Left colon (tissue), 2 donors: Measurements from ENCODE around the gene CTTN. TPM values are rescaled to one million over a fixed set of nuclear protein-coding genes. Genes with fewer than 3 reads are reported as not detected.
"Not testable (repeated sequence)": the region's sequence is repeated elsewhere in the genome, so short reads cannot be mapped to it uniquely, and the experiment has no call there.

Experiments used
- ATAC-seq: fragments of 200-7000 bp; cut with Tn5 transposase; one replicate; pipeline ENCODE4 v1.9.1; 2020; ENCODE audit warnings: mild to moderate bottlenecking, moderate library complexity
- DNase-seq, 2 donors: peaks; one replicate each; pipeline ENCODE4 v3.0.0-alpha.2; 2020
- intact Hi-C, 2 donors: fragments of 100-400 bp; cut with DNase I in 1 of 2; cut with micrococcal nuclease in 1 of 2; formaldehyde crosslinking; loops; one replicate each; pipeline versions ENCODE4 v1.11.2 to v1.14.0; 2022; cut with DNase I, micrococcal nuclease
- total RNA-seq, 2 donors: library from RNA; stranded (reverse); fragmentation: NEBNext Ultra II Directional; extraction: Animal tissue kit (Norgen Biotek cat#: 25700); gene quantifications; one replicate each; pipeline ENCODE4 v1.2.1, GENCODE V29; 2021
- donor health status: DM: no; HTN: no; CAD: no.
- donor health status: DM: yes; HTN: yes; CAD: no.

Gene CTTN
- total RNA-seq, 2 donors from 2014 or later = 279 to 312 TPM

GRCh38 chr11:70405679-70406395 is 7.5 kb downstream of the CTTN start:
- intact Hi-C loops = no loop called here
- DNase-seq (no peak), ATAC-seq (no peak)

DNA sequence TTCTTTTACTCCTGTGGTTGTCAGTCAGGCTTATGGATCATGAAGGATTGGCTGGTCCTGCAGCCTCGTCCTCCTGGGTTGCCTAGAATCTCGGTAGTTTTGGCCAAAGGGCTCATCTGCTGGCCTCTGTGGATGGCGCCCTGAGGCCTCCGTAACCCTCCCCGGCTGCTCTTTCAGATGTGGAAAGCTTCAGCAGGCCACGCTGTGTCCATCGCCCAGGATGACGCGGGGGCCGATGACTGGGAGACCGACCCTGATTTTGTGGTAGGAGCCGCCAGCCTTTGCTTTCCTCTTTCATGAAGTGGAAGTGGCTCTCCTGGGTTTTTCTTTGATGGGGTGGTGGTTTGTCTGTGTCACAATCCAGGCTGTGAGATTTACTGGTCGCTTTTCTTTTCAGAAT is 8.8 kb downstream of the CTTN start:
- ATAC-seq (no peak), DNase-seq (no peak)
- intact Hi-C loops = no loop called here

DNA sequence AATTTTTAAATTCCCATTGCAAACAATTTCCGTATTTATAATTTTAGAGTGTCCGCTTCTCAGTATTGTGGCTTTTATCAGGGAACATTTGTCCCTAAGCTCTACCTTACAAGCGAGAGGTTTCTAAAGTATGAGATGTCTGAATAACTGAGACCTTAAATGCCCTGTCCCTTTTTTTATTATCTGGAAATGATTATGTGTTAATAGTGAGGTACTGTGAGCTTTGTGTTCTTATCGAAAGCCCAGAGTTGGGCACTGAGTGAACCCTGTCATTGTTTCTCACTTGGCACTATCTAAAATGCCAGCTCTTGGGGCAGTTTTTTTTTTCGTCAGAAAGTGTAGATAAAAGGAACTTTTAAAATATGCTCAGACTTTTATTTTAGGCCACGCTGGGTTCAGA is 9.5 kb downstream of the CTTN start:
- ATAC-seq (no peak), DNase-seq (no peak)
- intact Hi-C loops = no loop called here

DNA sequence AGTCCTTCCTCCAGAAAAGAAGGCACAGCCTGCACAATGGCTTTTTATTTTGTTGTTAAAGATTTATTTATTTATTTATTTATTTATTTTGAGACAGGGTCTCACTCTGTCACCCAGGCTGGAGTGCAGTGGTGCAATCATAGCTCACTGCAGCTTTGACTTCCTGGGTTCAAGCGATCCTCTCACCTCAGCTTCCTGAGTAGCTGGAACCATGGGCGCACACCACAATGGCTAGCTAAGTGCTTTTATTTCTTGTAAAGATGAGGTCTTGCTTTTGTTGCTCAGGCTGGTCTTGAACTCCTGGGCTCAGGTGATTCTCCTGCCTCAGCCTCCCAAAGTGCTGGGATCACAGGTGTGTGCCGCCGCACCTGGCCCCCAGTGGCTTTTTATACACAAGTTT is 10.0 kb downstream of the CTTN start:
- intact Hi-C loops, DNase-seq, ATAC-seq: not testable (repeated sequence)

DNA sequence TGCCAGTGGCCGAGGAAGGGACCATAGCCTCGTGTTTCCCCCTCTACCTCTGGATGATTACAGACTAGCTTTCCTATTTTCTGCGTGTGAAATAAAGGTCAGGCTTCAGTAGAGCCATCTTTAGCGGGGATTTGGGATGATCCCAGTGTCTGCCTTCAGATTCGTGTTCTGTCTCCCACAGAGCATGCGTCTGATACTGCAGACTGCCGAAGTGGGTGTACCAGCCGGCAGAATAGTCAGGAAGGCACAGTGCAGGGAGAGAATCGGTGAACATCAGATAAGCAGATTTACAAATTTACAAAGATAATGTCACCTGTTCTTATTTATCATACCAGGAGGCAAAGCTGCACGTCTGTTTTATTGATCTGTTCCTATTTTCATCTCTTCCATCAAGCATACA is 11.1 kb downstream of the CTTN start:
- DNase-seq (no peak), ATAC-seq (no peak)
- intact Hi-C loops = no loop called here

GRCh38 chr11:70409871-70410270 is 11.5 kb downstream of the CTTN start:
- no peak for ATAC-seq
- intact Hi-C loops = no loop called here
- no peak for DNase-seq

GRCh38 chr11:70410276-70411205 is 12.2 kb downstream of the CTTN start:
- intact Hi-C loops = no loop called here
- DNase-seq (no peak), ATAC-seq (no peak)

DNA sequence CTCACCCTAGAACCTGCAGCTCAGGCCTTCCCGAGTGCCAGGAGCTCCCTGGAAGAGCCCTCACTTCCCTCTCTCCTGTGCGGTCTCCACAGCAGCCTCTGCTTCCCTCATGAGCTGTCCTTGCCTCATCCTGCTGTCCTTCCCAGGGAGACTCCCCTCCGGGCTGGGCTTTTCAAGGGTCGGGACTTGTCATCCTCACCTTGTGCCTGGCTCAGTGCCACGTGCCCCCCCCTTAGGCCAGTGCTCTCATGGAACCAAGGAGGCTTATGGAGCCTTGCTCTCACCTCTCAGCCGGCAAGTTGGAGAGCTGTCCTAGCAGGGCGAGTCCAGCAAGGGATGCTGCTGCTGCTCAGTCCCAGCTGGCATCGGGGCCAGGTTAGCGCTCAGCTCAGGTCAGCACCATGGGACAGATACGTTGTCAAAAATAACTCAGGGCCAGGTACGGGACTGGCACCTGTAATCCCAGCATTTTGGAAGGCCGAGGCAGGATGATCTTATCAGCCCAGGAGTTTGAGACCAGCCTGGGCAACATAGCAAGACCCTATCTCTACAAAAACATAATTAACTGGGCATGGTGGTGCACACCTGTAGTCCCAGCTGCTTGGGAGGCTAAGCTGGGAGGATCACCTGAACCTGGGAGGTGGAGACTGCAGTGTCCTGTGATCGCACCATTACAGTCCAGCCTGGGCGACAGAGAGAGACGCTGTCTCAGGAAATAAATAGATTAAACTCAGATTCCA is 13.6 kb downstream of the CTTN start:
- DNase-seq (no peak), ATAC-seq (no peak)
- intact Hi-C loops = no loop called here

DNA sequence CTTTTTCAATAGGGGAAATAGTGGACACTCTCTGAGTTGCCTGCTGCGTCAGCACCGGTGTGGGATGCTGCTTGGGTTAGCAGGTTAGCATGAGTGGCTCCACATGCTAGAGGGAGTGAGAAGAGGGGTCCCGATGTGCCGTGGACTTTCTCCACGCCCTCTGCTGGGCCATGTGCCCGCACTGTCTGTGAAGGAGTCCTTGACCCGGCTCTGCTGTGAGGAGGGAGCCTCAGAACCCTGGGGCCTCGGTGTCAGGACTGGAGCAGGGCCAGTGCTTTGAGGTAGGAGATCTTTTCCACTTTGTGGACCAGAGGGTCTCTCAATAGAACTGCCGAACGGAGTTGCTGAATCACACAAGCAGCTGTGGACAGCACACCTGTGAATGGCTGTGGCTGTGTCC is 14.8 kb downstream of the CTTN start:
- ATAC-seq = no peak
- intact Hi-C loops = no loop called here
- no peak for DNase-seq

GRCh38 chr11:70414341-70415100 is 16.2 kb downstream of the CTTN start:
- DNase-seq = no peak
- no peak for ATAC-seq
- intact Hi-C loops = no loop called here

DNA sequence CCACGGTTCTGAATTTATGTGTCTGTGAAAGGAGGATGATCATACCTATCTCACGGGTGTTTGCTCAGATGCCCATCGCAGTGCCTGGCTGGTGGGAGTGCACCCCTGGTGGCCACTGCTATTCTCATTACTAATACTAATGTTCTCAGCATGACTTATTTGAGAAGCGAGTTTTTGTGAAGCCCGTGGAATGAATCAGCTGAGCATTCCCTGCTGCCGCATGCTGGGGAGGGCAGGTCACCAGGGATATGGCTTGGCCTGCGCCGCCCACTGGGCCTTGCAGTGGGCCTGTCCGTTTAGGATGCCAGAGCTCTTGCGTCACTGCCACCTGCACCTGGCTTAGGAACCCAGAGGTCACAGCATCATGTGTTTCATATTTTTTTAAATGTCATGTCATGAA is 16.9 kb downstream of the CTTN start:
- intact Hi-C loops = no loop called here
- DNase-seq (no peak), ATAC-seq (no peak)

- no peak for ATAC-seq
- intact Hi-C loops = no loop called here
Measured at GRCh38 chr11:70415642-70416395, 17.5 kb downstream of the CTTN start.

GRCh38 chr11:70416881-70417280 is 18.6 kb downstream of the CTTN start:
- intact Hi-C loops = no loop called here
- ATAC-seq = no peak
- no peak for DNase-seq

More at GRCh38 chr11:70415642-70416395, 17.5 kb downstream of the CTTN start:
- DNase-seq = no peak

DNA sequence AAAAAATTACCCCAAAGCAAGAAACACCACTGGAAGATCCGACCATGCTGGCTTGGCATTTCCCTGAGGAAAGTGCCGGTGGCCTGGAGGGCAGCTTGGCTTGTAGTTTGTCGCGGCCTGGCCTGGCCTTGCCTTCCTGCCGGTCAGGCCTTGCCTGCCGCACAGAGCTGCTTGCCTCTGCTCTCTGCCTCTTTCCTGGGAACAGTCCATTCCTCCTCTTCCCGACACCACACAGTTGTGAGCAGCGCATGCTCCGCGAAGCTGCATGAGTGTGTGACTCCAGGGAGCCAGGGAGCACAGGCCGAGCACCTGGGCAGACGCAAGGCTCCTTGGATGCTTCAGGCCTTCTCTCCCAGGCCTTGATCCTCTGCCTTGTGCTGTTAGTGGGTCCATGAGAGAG is 19.8 kb downstream of the CTTN start:
- ATAC-seq (no peak), DNase-seq (no peak)
- intact Hi-C loops = no loop called here

DNA sequence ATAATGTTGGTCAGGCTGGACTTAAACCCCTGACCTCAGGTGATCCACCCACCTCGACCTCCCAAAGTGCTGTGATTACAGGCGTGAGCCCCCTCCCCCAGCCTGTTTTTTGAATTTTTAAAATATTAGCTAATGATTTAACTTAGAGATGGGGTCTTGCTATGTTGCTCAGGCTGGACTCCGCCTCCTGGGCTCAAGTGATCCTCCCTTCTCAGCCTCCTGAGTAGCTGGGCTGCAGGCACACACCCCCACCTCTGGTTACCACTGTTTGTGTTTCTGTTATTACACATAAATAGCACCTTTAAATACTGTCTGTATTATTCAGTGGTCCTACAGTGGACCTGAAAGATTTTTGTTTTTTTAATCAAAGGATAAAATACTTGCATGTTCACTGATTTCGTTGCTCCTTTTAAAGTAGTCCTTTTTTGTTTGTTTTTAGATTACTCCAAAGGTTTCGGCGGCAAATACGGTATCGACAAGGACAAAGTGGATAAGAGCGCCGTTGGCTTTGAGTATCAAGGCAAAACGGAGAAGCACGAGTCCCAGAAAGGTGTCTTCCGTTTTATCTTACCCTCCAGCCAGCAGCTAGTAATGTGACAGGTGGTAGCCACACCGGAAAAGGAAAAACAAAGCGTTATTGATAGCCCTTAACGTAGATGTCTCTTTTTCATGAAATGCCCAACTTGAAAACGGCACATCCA is 21.1 kb downstream of the CTTN start:
- intact Hi-C loops = no loop called here
- ATAC-seq = no peak
- DNase-seq = no peak

DNA sequence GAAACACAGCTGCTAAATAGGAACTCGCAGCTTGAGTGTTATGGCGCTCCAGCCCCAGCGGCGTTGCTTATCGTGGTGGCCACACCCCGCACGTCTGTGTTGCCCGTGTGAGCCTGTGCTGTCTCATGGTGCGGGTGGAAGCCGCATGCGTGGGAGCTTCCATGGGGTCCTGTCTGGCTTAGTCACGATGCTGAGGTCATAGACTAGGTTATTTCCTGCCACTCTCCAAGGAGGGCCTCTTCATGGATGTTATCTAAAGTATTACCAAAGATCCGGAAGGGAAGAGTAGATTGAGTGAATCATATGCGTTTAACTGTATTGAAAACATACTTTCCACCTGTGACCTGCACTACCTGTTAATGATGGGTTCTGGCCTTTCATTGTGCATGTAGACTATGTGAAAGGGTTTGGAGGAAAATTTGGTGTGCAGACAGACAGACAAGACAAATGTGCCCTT is 21.7 kb downstream of the CTTN start:
- no peak for ATAC-seq
- DNase-seq = no peak
- intact Hi-C loops = no loop called here

- DNase-seq (no peak), ATAC-seq (no peak)
- intact Hi-C loops = no loop called here
Measured at GRCh38 chr11:70420496-70420895, 22.2 kb downstream of the CTTN start.

DNA sequence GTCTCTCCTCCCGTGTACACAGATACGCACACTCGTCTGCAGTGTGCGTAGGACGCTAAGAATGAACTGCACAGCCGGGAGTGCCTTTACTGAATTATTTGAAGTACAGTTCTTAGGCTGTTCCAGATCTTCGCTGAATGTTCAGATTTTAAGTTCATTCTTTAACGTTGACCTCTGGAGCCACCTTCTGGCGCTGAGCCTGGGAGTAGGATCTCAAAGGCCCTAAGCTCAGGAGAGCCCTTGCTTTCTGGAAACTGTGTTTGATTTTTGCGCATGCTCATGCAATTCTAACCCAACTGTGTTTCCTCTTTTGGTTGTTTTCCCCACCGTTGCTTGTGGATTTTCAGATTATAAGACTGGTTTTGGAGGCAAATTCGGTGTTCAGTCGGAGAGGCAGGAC is 22.8 kb downstream of the CTTN start:
- DNase-seq = no peak
- intact Hi-C loops = no loop called here
- ATAC-seq = no peak
